HFF-Myc (cell line): ENCODE measurements around the gene GTSF1L.

Source experiments
- DNase-seq: peaks from one replicate; pipeline ENCODE4 v3.0.0-alpha.2; 2011; ENCODE audit warnings: low read depth; ENCODE audit errors: extremely low read depth
- H3K4me3 ChIP-seq: replicated peaks from 2 replicates; pipeline ENCODE4 v1.5.1; 2011; ENCODE audit warnings: low read depth, mild to moderate bottlenecking, control low read depth, low read length
- TF ChIP-seq, protein P1 (sequence below): IDR thresholded peaks from 2 replicates; pipeline ENCODE4 v1.5.1; 2012; ENCODE audit warnings: mild to moderate bottlenecking, low read depth, low read length, control low read depth; ENCODE audit errors: missing control alignments

The GTSF1L gene

DNA sequence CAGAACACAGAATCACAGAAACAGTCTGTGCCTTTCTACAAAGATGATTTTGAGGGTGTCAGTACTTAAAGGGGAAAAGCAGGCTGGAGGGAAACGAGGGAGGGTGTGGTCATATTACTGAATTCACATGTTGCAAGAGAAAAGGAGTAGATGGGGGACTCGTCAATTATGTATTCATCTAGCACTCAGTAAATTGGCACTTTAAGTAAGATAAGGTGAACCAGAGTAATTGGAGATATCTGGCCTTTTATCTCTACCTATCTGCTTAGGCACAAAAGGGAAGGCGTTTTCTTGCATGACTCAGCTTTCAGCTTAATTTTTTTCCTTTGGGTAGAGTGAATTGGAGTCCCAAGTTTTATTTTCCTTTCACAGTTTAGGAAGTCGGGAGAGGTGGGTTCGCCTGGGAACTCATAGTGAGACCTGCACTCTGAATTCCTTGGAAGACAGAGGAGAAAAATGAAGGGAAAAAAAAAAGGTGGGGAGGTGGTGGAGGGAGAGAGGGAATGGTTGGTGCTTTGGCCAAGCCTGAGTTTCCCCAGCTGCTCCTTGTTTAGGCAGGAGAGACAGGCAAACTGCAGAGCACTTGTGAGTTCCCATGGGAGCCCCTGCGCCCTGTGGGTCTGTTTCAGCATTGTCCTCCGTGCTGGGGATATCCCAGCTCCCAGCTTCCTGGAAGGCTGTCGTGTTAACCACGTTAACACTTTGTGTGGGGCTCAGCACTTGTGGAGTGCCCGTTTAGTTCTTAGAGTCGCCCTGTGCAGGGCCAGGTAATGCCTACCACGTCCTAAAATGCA is 19.7 kb upstream of the GTSF1L start:
- no peak for DNase-seq
- TF ChIP-seq, protein P1, sequence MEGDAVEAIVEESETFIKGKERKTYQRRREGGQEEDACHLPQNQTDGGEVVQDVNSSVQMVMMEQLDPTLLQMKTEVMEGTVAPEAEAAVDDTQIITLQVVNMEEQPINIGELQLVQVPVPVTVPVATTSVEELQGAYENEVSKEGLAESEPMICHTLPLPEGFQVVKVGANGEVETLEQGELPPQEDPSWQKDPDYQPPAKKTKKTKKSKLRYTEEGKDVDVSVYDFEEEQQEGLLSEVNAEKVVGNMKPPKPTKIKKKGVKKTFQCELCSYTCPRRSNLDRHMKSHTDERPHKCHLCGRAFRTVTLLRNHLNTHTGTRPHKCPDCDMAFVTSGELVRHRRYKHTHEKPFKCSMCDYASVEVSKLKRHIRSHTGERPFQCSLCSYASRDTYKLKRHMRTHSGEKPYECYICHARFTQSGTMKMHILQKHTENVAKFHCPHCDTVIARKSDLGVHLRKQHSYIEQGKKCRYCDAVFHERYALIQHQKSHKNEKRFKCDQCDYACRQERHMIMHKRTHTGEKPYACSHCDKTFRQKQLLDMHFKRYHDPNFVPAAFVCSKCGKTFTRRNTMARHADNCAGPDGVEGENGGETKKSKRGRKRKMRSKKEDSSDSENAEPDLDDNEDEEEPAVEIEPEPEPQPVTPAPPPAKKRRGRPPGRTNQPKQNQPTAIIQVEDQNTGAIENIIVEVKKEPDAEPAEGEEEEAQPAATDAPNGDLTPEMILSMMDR, result no peak
- no peak overlapping the region for H3K4me3 ChIP-seq

DNA sequence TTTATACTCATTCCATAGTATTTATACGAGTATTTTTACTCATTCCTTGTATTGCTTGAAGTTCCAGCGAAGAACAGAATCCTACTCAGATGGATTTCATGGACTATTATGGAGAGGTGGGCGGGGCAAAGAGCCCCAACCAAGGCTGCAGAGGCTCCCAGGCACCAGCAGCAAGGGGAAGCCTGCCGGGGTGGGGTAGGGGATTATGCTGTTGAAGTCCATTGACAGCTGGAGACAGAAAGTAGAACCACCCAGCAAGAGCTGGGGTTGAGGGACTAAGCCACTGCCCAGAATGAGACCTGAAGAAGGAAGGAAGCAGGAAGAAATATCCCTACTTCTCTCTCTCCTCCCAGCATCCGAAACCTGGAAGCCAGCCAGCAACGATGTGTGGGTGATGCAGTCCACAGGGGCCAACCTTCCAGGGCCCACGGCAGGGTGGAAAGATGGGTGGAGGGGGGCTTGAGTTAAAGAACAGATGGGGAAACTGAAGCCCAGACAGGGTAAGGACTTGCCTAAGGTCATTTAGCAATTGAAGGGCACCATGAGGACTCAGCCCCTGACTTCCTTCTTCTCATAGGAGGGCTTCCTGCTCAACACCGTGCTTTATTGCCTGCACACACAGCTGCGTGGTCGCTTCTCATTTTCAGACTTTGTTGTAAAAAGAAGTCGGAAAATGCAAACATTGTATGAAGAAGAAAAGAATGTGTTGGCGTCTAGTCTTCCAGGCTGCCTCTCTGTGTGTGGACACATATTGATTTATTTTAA is 18.3 kb upstream of the GTSF1L start:
- H3K4me3 ChIP-seq, result no peak overlapping the region
- no peak for DNase-seq
- TF ChIP-seq, protein P1, result no peak

DNA sequence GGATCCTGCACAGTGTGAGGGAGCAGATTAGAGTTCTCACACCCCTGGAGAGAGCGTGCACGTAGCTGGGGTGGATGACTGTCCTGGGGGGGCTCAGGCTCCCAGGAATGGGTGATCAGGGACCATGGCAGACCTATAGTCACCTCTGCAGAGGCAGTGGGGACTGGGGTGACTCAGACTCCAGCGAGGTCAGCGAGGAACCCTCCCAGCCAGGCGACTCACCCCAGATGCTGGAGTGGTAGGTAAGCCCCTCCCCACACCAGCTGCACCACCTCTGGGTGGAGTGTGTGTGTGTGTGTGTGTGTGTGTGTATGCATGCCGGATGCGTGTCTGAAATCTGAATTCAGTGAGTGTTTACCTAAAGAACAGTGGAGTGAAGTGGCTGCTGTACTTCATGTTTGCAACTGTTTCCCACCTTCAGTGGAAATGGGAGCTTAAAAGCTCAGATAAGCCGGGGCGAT is 17.4 kb upstream of the GTSF1L start:
- H3K4me3 ChIP-seq, result no peak overlapping the region
- no peak for DNase-seq
- TF ChIP-seq, protein P1, result no peak

DNA sequence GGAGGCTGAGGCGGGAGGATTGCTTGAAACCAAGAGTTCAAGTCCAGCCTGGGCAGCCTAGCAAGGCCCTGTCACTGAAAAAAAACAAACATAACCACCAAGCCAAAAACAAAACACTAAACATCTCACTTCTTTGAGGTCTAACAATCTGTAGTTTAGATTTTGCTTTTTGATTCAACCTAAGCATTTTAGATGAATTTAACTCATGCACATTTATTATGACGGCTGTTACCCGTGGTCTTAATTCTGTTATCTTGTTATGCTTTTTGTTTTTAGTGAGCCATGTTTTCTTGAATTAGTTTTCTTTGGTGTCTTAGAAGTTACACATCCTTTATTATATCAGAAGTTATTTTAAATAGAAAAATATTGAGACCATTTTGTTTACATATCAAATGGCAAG is 13.8 kb upstream of the GTSF1L start:
- TF ChIP-seq, protein P1, result no peak
- H3K4me3 ChIP-seq, result no peak overlapping the region
- DNase-seq, result no peak

DNA sequence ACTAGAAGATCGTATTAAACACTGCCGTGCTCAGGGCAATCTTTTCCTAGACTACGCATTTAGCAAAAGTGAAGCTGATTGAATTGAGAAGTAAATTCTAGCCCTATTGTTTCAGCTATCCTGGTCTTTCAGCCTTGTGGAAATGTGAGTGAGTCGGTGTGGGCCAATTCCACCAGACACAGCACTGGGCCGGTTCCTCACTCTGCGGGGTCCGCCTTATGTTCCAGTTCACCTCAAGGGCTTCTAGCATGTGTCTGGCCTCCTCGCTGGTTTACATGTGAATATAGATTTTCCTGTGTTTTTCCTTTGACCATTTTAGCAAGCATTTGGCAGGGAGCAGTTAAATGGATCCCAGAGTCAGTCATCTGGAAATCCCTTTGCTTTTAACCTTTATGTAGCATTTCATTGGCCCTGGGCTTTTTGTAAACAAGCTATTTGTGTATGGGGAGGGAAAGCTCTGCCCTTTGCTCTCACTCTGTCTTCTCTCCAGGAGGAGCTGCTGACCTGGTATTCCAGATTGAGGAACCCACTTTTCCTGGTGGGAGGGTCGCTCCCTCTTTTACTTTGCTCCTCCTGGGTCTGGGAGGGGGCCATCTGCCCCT is 12.4 kb upstream of the GTSF1L start:
- no peak overlapping the region for H3K4me3 ChIP-seq
- DNase-seq, result no peak
- TF ChIP-seq, protein P1, result no peak

DNA sequence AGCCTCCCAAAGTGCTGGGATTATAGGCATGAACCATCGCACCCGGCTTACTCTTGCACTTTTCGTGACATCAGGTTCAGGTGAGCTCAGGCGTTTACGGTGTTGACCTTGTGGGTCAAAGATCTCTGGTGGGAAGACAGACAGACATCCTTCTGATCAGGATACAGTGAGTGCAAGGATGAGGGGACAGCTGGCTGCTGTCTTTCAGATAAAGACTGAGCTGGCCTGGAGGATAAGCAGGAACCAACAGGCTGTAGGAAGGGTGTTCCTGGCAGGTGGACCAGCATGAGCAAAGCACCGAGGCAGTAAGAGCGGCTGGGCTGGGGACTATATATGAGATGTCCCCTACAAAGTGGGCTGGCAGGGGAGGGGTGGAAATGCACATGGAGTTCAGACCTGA is 11.1 kb upstream of the GTSF1L start:
- TF ChIP-seq, protein P1, result no peak
- DNase-seq, result no peak
- H3K4me3 ChIP-seq, result no peak overlapping the region
